NCI-H187 (cell line): ENCODE results near the gene UNC5CL.
A peak's percentile ranks its signal among the peaks of the same experiment; 100 is the strongest.
"Not testable (repeated sequence)": the region's sequence is repeated elsewhere in the genome, so short reads cannot be mapped to it uniquely, and the experiment has no call there.

ENCODE experiments used
- DNase-seq, 2 experiments: peaks; one replicate each; lab custom pipeline; 2025; lab: John Stamatoyannopoulos, UW

UNC5CL gene

GRCh38 chr6:41038205-41038604 is 816 bp downstream of the UNC5CL start:
- DNase-seq, result no peak

DNA sequence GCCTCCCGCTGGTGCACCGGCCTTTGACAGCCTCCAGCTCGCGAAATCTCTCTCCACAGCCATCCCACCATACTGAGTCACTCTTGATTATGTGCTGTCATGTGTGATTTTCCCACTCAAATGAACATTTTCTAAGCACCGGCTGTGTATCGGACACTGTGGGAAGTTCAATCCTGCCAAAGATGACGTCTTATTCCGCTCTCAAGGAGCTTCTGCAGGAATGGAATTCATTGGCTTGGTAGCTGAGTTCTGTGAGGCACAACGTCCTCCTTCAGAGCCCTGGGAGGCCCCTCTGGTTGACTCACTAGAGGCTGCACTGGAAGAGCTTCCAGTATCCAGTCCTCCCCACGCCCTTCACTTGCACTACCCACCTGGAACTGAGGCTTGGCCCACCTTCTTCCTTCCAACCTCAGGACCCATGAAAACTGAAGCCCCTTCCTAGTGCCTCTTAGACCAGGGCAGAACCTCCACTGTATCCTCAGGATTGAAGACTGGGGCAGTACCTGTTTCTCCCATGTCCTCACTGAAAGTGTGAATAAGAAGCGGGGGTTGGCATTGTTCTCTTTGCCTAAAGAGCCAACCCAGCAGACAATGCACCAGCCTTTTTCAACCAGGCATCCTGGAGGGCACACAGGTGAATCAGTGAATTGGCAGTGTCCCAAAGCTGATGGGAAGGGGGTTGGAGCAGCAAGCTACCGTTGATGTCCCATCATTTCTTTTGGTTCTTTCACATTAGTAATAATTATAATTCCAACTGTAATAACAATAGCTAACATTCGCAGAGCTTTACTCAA is 1.7 kb downstream of the UNC5CL start:
- DNase-seq, result no peak

- DNase-seq, result no peak
These were observed 2.4 kb downstream of the UNC5CL start for GRCh38 chr6:41036601-41037000.

DNA sequence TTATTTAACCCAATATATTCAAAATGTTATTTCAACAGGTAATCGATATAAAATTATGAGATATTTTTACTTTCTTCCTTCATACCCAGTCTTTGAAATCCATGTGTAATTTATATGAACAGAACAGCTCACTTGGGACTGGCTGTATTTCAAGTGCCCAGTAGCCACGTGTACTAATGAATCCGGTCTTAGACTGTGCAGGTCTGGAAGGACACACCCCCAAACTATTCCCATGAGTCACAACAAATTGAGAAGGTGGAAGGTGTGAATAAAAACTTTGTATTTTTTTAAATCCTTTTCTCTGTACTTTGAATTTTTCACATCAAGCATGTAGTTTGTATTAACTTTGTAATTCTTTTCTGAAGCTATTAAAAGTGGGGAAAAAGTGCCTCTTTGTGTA is 2.8 kb downstream of the UNC5CL start:
- no peak for DNase-seq

DNA sequence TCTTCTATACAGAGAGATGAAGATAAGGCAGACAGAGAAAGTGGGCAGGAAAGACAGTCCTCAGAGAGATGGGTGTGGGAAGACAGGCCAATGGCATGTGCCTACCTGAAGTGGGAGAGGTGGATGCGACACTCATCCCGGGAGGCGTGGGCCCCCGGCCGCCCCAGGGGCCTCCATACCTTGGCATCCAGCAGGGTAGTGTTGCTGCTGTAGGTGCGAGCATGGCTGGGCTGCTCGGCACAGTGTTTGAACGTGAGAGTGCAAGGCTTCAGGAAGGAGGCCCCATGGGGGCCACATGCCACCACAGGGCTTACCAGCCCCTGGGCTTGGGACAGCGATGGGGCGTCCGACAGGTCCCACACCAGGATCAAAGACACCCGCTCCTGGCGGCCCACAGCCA is 5.2 kb downstream of the UNC5CL start:
- no peak for DNase-seq

GRCh38 chr6:41032830-41033229 is 6.2 kb downstream of the UNC5CL start:
- no peak for DNase-seq

DNA sequence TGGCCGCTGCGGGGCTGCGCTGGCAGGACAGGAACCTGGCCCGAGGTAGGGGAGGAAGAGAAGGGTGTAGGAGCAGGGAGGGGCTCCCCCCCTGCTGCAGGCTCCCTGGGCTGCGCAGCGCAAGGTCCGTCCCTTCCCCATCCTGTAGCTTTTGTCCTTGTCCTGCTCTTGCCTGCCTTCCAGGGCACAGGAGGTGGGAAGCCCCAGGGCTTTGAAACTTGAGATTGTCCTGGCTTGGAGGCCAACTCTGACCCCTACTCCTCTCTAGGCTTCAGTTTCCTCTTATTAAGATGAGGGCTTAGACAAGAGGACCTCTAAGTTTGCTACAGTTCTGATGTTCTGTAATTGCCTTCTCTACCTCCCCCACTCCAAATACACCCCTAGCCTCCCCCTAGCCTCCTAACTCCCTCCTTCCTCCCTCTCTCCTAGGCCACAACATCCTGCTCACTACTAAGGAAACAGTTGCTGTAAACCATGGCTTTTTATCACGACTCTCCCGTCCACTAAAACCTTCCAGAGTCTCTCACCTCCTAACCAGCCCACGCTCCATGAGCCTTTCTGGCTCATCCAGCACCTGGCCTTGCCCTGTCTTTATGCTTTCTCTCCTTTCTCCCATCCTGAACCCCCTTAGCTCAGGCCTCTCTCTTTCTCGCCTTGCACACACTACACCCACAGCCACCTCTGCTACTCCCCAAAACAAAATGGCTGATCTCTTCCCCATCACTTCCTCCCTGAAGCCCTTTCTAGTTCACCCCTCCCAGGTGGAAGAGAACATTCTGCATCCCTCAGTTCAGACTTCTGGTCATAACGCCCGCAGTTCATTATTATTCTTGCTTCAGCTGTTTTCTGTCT is 10.2 kb downstream of the UNC5CL start:
- no peak for DNase-seq

DNA sequence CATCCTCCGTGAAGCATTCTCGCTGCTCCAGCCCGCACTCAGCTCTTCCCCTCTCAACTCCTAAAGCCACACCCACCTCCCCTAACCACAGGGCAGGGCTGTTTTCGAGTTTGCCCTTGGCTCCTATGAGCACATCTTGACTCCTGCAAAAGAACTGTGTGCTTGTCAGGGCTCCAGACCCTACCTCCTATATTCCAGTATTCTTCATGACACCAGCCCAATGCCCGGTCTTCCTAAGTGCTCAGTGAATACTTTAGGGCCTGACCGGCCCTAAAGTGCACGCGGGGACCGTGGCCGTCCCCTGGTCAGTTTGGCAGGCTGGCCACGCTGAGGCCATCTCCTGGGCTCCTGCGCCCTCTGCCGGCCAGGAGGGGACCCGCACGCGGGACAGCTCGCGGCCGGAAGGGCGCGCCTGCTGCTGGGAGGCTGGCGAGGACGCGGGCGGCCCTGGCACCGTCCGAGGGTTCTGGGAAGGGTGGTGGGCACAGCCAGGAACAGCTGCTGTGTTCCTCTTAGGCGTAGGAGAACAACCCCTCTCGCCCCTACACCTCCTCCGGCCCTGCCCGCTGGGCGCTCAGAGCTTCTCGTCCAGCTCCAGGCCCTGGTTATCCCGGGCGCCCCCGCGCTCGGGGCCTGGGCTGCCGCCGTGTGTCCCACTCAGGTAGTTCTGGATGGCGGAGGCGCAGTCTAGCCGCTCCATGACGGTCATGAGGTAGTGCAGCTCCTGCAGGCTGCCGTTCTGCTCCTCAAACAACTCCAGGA is 11.0 kb downstream of the UNC5CL start:
- DNase-seq, result peak; percentile 22 to 30

GRCh38 chr6:41027241-41027640 is 11.8 kb downstream of the UNC5CL start:
- no peak for DNase-seq

- DNase-seq, result no peak
These were observed 13.0 kb downstream of the UNC5CL start for GRCh38 chr6:41025966-41026530.

DNA sequence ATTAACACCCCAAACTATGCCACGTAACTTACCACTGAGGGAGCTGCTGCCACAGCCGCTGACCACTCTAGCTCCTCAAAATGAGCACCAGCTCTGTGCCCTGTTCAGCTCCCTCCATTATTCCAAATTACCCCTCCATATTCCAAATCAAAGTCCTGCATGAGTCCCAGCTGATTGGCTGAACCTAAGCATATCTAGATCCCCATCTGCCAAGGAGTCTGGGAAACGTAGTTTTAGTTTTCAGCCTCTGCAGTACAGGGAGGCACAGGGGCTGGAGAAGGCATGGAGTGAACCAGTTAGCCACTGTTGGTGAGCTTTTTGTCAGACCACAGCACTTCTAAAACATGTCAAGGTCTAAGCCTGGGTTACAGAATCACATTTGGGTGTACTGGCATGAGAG is 15.9 kb downstream of the UNC5CL start:
- no peak for DNase-seq

DNA sequence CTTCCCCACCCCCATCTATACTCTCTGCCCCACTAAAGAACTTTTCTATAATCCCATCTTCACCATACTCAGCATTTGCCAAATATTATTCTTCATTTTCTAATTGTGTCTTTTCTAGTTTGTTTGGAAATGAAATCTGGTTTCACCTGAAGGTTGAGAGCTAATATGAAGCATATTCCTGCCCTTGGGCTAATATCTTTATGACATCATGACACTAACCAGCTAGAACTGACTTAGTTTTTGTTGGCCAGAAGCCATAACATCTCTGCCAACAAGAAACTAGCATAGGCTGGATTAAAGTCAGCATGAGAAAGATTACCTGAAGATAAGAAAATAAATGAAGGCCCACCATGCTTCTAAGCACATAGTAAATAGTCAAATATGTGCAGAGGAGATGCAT is 16.7 kb downstream of the UNC5CL start:
- no peak for DNase-seq

GRCh38 chr6:41021832-41022231 is 17.2 kb downstream of the UNC5CL start:
- DNase-seq, result no peak

DNA sequence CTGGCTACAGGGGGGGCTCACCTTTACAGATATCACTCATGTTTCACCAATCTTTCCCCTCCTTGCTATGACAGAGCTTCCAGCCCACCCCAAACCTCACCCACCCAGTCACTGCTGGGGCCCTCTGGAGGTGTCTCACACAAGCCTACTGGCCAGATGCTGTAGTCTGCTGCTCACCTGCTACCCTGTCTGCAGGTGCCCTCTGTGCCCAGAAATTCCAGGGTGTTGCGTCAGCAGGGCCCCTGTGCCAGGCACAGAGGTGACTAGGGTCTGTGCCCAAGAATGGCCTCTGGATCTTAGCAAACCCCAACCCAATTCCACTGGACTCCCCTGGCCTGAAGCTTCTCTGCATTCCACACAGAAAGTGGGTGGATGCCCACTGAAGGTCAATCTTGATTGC is 21.4 kb downstream of the UNC5CL start:
- DNase-seq, result no peak

GRCh38 chr6:41015860-41016259 is 23.2 kb downstream of the UNC5CL start:
- not testable (repeated sequence) for DNase-seq

DNA sequence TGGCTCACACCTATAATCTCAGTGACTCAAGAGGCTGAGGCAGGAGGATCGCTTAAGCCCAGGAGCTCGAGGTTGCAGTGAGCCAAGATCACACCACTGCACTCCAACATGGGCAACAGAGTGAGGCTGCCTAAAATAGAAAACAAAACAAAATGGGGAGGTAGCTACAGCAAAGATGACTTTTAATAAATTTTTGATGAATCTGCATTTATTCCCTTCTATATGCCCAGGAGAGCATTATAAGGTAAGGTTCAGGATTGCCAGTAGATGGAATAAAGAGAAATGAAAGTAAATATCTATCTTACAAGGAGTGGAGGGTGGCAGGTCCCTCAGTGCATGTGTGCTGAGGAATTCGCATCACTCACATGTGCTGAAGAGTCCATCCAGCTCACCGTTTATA is 24.2 kb downstream of the UNC5CL start:
- DNase-seq, result no peak

DNA sequence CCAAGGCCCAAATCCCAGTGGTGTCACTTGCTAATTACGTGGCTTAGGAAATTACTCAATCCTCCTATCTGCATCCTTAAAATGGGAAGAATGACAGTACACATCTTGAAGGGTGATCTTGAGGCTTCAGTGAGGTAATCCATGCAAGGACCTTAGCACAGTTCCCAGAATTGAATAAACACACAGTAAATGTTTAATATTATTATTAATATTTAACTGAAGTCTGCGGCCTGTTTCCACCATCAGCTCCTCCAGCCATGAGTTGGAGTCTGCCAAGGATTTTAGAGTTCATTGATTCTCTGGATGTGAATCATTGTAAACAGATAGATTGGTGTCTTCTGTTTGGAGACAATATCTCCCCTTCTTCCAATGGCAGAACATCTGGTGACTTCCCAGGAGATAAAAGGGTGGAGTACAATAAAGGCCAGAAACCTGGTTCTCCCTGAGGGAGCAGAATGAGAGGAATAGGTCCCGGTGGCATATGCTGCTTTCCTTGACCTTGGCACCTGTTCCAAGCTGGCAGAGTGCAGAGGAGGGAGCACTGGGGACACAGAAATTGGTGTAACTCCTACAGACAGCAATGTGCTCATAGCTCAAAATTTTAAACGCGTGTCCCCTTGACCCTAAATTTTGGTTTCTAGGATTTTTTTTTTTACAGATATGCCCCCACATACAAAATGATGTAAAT is 25.4 kb downstream of the UNC5CL start:
- DNase-seq, result no peak

GRCh38 chr6:41011673-41012072 is 27.3 kb downstream of the UNC5CL start:
- no peak for DNase-seq

DNA sequence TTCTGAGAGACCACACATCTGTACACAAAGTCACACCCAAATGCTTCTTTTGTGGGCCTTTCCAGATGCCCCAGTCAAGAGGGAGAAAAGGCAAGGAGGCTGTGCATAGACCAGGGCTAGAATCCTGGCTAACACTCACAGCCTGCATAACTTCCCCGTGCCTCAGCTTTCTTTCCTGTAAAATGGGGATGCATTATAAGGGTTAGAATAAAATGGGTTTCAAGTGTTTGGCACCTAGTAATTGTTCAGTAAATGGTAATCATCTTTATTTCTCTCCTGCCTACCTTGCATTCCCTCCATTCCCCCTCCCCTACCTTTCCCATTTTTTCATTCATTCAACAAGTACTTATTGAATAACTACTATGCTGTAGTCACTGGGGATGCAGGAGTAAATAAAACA is 29.4 kb downstream of the UNC5CL start:
- no peak for DNase-seq

DNA sequence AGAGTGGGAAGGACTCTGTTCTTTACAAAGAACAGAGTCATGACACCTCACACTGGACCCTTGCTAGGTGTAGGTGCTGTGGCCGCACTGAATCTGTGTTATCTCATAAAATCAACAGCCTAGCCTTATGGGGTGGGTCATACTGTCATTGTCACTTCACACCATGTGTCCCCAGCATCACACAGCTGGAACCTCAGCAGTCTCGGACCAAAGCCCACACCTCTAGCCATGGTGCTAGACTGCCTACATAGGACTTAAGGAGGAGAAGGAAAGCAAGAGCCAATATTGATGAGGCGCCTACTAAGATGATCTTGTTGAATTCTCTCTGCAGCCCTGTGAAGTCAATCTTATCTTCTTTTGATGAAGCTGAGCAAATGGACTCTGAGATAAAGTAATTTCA is 31.0 kb downstream of the UNC5CL start:
- no peak for DNase-seq

DNA sequence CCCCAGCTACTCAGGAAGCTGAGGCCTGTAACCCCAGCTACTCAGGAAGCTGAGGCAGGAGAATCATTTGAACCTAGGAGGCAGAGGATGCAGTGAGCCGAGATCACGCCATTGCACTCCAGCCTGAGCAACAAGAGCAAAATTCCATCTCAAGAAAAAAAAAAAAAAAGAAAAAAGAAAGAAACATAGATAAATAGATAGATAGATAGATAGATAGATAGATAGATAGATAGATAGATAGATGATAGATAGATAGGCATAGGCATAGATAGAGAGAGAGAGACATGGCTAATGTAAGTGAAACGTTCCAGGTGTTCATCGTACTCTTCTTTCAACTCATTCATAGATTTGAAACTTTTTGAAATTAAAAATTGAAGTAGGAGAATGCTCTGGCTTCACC is 32.0 kb downstream of the UNC5CL start:
- not testable (repeated sequence) for DNase-seq

GRCh38 chr6:41006217-41006616 is 32.8 kb downstream of the UNC5CL start:
- peak; percentile 3 to 17 for DNase-seq
